NCI-H345 treated with DMSO at 0.1 percent for 48 hours (cell line): Measurements from ENCODE around the gene HEXD.
"Not testable (repeated sequence)": the region's sequence is repeated elsewhere in the genome, so short reads cannot be mapped to it uniquely, and the experiment has no call there.

Source experiments
- DNase-seq: peaks from one replicate; lab custom pipeline; 2025; ENCODE audit not compliant: unreplicated experiment; lab: John Stamatoyannopoulos, UW

The HEXD gene

GRCh38 chr17:82382220-82382932 lies 35.8 kb upstream of the HEXD start:
- DNase-seq: not testable (repeated sequence)

- no peak for DNase-seq
Measured at GRCh38 chr17:82382933-82383255, 35.3 kb upstream of the HEXD start.

GRCh38 chr17:82383411-82383810 lies 34.7 kb upstream of the HEXD start:
- no peak for DNase-seq

- DNase-seq: no peak
Measured at GRCh38 chr17:82384051-82384729, 34.0 kb upstream of the HEXD start.

- DNase-seq: peak; percentile 89
Measured at GRCh38 chr17:82384730-82385481, 33.2 kb upstream of the HEXD start.

- no peak for DNase-seq
Measured at GRCh38 chr17:82385559-82386254, 32.4 kb upstream of the HEXD start.

GRCh38 chr17:82386255-82386831 lies 31.8 kb upstream of the HEXD start:
- DNase-seq: no peak

GRCh38 chr17:82386881-82387704 lies 31.1 kb upstream of the HEXD start:
- DNase-seq: no peak

- no peak for DNase-seq
Measured at GRCh38 chr17:82387705-82388106, 30.4 kb upstream of the HEXD start.

- no peak for DNase-seq
Measured at GRCh38 chr17:82388223-82388921, 29.8 kb upstream of the HEXD start.

- no peak for DNase-seq
Measured at GRCh38 chr17:82388922-82389283, 29.2 kb upstream of the HEXD start.

- DNase-seq: no peak
Measured at GRCh38 chr17:82389379-82389778, 28.8 kb upstream of the HEXD start.

- DNase-seq: no peak
Measured at GRCh38 chr17:82390015-82390859, 27.9 kb upstream of the HEXD start.

- no peak for DNase-seq
Measured at GRCh38 chr17:82390860-82391435, 27.2 kb upstream of the HEXD start.

- no peak for DNase-seq
Measured at GRCh38 chr17:82391496-82392066, 26.6 kb upstream of the HEXD start.

- DNase-seq: no peak
Measured at GRCh38 chr17:82392209-82392920, 25.8 kb upstream of the HEXD start.

GRCh38 chr17:82392941-82393340 lies 25.2 kb upstream of the HEXD start:
- DNase-seq: no peak

- no peak for DNase-seq
Measured at GRCh38 chr17:82394278-82394677, 23.9 kb upstream of the HEXD start.
